HG02678 (cell line): ENCODE results near the gene MITF.

Source experiments
- ATAC-seq: cut with Tn5 transposase; IDR thresholded peaks from one replicate; pipeline ENCODE4 v1.9.1; 2021; ENCODE audit warnings: mild to moderate bottlenecking, moderate library complexity; ENCODE audit not compliant: unreplicated experiment

MITF gene

DNA sequence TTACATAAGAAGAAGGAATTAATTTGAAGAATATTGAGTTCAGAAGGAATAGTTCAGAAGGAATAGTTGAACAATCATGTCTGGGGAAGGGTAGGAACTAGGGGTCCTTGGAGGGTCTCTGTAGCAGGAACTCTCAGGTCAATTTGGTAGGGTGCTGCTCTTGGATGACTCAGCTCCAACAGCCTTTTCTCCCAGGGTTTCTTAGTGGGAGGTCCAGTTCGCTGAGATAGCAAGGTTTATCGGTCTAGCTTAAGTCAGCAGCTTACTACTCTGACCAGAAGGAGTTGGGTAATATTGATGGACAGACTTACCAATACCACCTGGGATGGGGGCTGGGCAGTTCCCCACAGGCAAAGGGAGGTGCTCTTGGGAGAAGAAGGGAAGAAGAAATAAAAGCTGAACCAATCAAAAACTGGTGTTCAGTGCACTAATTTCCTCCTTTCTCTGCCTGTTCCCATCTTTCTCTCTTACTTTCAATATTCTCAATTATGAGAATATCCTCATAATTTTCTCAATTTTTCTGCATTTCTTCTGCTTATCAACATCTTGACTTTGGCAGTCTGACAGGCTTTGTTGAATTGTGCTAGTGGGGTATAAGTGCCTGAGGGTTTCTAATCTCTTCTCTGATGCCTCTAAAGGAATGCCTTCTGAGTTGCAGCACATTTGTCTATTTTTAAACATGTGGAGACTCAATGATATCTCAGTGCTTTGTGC lies 14.4 kb upstream of the MITF start:
- no peak for ATAC-seq

DNA sequence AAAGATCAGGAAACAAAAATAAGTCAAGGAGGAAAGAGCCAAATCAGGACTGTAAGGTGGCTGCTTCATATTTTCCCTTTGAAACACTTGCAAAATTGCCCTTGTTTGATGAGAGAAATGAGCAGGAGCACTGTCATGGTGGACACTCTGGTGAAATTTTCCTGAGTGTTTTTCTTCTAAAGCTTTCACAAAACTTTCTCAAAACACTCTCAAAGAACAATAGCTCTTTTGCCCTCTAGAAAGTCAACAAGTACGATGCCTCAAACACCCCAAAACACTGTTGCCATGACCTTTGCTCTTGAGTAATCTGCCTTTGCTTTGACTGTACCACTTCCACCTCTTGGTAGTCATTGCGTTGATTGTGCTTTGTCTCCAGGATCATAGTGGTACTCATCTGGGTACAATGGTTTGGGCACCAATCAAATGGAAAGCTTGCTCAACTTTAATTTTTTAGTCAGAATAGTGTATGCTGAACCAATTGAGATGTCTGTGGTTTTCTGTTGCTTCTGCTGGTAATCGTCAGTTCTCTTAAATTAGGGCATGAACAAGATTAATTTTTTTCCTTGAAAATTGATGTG lies 13.2 kb upstream of the MITF start:
- ATAC-seq: no peak

GRCh38 chr3:69729147-69729919 lies 9.9 kb upstream of the MITF start:
- ATAC-seq: no peak

- no peak for ATAC-seq
These were observed 8.2 kb upstream of the MITF start for GRCh38 chr3:69731080-69731479.

- no peak for ATAC-seq
These were observed 3.4 kb upstream of the MITF start for GRCh38 chr3:69735893-69736292.

GRCh38 chr3:69737392-69737791 lies 1.9 kb upstream of the MITF start:
- no peak for ATAC-seq

DNA sequence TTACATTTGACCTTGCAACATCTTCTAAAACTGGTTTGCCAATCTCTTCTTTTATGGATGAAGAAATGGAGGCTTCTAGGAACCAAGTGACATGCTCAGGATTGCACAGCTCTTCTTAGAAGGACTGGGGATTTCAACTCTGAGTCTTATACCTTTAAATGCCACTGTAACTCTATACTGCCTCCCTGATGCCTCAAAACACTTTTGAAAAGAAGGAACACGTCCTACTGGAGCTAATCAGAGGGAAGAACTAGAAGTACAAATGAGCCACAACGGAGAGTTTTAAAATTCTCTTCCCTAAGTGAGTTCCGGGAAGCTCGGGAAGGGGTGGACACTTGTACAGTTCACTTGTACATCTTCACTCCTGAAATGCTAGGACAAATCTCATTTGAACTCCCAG lies 949 bp upstream of the MITF start:
- ATAC-seq: no peak

DNA sequence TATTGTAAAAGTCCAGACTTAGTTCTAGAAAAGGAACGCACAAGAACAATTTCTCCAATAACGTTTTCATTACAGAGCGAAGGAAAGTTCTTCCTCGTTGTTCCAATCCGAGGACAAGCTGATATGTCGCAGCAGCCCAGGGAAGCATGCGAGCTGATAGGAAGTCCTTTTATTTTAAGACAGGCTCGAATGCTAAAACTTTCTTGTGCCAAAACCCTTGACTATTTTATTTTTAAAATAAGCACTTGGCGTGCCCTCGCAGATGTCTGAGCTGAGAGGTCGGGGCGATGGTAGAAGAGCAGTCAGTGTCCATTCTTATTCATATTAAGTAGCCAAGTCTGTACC lies 433 bp upstream of the MITF start:
- no peak for ATAC-seq

- ATAC-seq: no peak
These were observed 1.1 kb downstream of the MITF start for GRCh38 chr3:69740103-69741021.

DNA sequence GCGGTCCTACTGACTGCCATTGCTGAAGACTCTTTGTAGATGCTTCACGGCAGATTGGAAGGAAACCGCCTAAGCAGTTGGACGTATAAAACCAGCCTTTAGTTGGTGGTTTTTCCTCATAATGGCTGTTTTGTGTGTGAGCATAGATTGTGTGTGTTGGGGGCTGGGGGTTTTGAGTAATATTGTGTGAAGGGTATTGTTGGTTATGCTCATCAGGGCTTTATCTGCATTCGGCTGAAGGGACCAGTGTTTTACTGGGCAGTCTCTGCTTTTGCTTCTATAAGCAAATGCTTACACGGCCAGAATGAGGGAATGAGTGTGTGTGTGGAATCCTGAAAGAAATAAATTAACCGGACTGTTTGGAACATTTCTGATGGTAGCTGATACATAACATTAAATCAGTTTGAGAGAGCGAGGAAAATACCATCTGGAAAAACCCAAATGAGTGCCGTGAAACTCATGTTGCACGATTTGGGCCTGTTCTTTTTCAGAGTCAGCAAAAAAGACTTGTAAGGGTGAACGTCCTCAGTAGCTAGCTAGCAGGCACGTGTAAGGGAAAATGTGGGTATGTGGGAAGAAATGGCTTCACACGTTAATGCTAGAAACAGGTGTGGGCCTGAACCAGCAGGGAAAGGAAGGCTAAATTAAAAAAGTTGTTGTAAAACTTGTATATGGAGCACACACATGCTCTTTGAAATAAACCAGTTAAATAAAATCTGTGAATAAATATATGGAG lies 1.9 kb downstream of the MITF start:
- no peak for ATAC-seq

GRCh38 chr3:69742391-69742790 lies 3.1 kb downstream of the MITF start:
- ATAC-seq: no peak

GRCh38 chr3:69743975-69744906 lies 5.0 kb downstream of the MITF start:
- ATAC-seq: no peak

- no peak for ATAC-seq
These were observed 6.2 kb downstream of the MITF start for GRCh38 chr3:69745505-69745904.

GRCh38 chr3:69746119-69746518 lies 6.9 kb downstream of the MITF start:
- no peak for ATAC-seq

DNA sequence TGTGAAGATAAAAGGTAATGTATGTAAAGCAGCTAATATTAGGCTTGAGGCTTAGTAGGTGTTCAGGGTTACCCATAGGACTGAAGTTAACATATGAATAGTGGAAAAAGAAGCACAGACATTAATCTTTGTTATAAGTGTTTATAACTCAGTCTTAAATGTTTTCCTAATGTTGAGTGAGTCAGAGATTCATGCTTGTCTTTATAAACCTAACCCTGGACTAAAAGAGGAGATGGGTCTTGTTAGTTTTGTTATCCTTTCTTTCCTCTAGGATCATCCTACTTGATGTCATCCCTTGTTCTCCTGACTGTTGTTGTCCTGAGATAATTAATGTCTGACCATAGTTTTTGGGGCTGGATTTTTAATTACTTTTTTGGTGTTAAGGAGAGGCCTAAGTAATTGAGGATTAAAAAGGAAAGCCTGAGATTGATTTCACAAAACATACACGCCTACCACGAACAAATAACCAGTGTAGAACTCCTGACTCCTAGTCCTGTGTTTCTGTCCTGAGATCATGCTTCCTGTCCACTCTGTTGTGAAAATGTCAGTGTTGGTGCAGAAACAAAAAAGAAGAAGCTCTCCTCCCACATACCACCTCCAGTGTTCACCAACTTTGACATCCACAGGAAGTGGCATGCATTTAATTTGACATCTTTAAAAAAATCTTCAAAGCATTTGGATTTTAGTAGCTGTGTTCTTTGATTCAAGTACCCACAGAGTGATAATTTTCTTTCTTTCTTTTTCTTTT lies 8.4 kb downstream of the MITF start:
- ATAC-seq: no peak

DNA sequence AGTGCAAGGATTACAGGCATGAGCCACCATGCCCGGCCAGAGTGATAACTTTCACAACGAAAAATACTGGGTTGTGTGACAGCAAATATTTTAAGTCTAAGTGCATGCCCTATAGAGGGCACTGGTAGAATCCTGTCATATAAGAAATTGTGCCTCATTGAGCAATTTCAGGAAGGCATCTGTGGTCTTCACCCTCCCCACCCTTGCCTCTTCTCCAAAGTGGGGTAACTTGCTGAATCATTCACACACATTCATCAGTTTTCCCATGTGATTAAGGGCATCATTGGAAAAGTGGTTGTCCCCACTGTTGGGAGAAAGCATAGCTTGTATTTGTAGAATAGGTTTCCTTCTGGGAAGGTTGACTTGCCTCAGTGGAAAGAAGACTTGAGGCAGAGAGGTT lies 9.2 kb downstream of the MITF start:
- no peak for ATAC-seq

DNA sequence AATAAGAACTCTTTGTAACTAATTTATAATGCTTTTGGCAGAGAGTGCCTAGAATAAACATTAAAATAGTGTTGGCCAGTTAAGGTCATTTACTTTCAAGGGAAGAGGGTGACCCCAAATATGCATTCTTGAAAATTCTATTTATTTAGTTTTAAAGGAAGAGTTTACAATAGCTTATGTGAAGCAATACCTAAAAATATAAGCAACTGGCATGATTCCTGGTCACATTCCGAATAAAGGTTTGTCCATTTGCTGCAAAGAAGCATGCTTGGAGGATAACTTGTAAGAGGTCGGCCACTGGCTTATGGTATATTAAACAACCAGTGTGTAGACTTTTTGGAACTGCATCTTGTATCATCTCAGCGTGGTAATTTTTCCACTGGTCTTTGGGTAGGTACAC lies 10.2 kb downstream of the MITF start:
- no peak for ATAC-seq

DNA sequence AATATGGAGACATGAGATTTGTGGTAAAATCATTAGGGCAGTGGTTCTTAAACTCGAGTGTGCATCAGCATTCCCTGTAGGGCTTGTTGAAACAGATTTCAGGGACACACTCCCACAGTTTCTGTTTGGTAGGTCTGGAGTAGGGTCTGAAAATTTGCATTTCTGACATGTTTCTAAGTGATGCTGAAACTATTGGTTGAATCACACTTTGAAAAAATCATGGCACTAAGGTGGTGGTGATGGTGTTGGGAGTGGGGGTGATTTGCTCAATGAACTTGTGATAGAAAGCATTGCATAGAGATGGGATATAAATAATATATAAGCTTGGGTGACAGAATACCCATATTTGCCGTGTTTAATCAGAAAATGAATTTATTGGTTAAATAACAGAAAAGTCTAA lies 11.3 kb downstream of the MITF start:
- ATAC-seq: no peak

DNA sequence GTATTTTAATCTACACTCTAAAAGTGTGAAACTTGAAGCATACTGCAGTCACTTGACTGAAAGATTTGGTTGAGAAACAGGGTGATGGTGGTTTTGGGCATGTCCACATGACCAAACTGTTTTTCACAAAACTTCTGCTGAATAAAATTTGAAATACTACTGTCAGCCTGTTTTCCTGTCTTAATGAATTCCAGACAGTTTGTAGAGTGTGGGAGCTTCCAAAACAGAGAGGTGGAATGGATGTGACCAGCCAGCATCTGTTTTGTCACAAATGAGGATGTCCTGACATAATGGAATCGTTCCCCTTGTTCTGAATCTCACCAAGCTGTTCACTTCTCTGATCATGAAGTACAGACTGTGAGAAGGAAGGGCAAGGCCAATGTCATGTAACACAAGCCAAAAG lies 11.8 kb downstream of the MITF start:
- no peak for ATAC-seq
